NCI-H748 (cell line): Measurements from ENCODE around the gene CLINT1.

Source experiments
- DNase-seq: peaks from one replicate; lab custom pipeline; 2025; ENCODE audit not compliant: unreplicated experiment; lab: John Stamatoyannopoulos, UW

CLINT1 gene

DNA sequence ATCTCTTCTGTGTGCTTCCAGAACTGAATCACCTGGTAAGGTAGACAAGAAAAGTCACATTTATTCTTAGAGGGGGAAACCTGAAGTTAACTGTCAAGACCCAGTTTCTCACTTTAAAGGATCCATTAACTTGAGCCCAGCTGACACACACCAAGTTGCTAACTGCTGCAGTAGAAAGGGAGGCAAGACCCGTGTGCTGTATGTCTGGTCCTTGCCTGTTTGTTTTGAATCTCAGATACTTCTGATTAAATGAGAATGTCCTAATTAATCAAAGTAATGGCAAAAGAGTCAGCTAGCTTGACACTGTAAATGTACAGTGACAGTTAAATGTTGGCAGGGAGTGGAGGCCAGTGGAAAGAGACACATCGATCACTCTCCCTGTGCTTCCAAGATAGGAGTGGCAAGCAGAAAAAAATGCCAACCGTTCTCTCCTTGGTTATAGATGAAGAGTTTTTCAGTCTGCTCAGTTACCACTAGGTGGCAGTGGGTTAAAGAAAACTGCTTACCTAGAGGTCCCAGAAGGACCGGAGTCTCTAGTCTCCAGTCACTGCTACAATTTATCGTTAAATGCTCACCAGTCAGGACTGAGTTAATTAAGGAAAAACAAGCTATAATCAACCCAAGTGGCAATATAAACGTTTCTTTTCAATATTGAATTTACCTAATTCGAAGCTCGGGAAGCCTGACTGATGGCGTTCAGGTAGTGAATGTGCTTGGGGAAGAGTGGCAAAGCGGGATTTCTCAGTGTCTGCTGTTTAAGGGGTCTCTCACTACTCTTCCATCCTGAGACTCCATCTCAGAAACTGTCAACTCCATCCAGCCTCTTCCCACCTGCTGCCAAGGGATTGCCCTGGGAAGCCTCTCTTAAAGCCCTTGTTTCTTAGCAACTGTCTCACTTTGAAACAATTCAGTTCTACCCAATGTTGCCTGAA, 97.0 kb downstream of the CLINT1 start:
- DNase-seq = peak; percentile 72

DNA sequence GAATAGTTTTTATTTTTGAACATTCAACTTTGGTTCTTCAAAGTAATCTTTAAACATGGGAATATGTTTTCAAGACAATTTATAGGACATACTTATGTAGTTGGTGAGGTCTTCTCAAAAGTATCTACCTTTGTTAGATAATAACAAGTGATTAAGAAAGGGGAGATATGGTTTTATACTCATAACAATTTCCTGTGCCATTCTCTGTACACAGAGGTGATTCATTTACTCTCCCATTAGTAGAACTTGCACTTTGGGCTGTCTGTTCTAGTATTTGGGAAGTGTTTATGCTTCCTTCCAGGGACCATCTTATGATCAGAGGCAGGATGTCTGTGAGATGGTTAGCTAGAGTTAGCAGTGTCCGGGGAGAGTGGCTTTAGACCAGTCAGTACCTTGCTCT, 100.2 kb downstream of the CLINT1 start:
- no peak for DNase-seq

DNA sequence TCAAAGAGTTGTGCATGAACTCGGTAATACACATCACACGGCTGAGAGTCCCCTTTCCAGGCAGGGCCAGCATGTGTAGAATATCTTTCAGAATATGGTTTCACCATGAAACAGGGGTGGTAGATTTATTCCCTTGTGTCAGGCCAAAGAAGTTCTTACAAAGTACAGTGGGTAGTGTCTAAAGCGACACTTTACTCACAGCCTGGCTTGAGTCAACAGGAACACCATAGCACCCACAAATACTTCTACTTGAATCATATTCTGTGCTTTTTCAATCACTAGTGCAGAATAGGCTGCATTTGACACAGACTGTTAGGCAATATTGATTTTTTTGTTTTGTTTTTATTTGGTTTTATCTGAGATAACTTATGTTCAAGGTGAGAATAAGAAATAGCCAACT, 102.8 kb downstream of the CLINT1 start:
- DNase-seq = no peak

DNA sequence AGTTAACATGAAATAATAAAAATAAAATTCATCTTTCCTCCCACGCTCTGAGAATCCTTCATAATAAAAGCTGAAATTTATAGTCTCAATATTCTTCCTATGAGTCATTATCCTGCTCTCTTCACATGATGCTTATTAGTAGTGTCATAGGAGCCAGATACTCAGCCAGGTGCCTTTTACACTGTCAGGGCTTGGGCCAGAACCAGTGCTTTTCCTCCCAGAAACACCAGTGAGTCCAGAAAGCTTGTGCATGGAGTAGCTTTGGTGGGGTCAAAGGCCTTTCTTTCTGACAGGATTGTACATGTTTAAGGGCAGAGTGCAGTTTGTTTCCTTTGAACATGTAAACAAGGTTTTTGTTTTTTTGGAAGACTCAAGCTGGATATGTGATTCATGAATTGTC, 108.6 kb downstream of the CLINT1 start:
- DNase-seq = no peak

DNA sequence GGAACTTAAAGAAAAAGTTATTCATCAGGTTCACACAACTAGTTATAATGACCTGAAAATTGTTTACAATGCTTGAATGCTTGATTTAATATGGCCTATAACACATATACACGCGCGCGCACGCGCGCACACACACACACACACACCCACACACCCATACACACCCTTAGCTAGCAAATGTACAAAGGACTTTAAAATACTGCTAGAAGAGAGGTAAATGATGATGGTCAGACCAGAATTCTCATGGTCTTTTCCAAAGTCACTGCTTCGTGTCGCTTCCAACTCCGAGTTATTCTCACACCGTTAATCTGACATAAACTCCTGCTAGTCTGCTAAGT, 109.5 kb downstream of the CLINT1 start:
- no peak for DNase-seq

DNA sequence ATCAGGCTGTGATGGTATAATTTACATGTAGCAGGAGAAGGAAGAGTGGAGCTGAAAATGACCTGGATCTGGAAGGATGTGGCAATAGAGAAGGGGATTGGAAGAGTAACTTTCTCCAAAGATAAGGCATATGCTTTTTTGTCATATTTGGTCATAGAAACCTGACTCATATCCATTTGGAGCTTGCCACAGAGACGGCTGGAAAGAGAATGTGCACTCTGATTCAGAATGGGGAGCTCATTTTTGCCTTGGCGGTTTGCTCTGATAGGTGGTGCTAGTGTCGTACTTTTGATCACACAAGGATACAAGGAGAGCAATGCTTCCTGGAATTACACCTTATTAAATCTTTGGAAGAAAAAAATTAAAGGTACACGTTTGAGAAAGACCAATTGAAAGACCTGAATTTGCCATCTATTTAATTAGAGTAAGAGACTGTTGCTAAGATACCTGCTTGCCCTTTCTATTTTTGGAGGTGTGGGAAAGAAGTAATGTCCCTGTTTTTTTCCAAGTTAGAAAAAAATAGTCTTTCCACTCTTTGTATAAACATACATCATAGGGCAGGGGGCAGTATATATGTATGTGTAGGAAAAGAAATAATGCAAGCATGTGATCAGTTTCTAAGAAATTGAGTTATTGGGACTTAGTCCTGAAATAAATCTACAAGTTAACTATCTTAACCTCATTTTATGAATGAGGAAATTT, 110.0 kb downstream of the CLINT1 start:
- no peak for DNase-seq

DNA sequence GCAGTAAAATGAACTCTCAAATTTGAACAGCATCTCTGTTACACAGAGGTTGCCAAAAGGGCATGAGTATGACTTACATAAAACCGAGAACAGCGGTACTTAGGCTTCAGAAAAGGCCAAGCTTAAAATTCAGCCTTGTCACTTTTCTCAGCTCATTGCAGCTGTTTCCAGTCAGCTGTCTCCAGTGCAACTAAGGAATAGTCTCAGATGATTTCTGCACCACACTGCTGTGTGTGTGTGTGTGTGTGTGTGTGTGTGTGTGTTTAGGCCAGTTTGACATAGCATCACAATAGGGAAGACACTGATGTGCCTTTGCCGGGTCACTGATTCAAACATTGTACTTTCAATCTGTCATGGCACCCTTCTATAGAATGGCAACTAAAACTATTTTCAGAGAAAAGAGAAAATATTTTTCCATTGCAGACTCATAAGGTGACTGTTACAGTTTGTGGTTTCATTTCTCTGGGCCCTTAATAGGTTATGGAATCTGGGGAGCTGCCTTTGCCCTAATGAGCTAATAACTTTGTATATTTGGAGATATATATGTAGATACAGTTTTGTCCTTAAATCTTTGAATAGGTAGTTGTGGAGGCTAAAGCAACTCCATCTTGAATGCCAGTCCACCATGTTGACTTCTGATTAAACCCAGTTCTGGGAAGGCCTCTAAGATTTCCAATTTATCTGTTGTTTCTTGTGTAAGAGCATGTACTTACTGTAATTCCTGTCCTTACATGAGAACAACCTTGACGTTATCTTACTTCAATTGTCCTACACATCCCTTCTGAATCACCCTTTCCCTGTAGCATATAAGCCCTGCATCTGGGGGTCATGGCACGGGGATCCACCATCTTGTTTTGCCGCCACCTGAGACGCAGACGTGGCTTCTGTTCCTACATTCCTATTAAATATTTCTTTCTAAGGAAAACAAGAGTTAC, 110.9 kb downstream of the CLINT1 start:
- no peak for DNase-seq

DNA sequence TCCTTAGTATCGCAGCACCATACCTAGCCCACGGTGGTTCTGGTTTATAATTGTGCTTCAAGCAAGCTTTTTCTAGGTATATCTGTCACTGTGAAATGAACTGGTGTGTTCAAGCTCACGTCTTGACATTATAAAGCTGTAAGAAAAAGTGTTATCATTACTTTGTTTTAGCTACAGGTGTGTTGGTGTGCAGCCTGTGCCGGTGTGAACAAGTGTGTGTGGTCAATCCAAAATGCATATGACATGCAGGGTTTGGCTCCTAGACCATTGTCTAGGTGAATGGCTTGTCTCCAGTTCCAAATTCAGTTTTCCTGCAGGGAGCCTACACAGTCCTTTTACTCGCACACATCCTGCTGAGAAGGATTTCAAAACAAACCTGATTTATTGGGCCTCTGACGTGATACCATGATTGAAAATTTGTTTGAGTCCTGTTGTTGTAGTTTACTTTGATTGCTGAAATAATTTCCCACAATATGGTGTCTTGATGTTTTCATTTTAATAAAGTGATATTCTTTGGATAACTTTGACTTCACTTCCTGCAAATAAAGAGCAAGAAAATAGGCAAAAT, 111.7 kb downstream of the CLINT1 start:
- DNase-seq = peak; percentile 18

DNA sequence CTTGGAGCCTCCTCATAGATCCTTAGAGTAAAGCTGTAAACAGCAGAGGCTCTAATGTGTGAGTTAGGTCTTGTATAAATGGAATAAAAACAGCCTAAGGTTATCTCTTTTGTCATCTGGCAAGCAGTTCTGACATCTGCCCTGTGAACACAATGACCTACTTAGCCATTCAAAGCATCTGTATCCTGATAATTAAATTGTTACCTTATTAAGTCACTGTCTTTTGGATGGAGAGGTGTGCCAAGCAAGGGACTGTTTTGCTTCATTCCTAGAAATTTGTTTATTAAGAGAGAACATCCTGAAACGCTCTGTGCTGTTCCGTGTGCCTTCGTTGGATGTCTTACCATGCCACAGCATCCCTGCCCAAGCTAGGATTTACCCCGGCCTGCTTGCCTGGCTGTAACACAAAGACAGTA, 113.9 kb downstream of the CLINT1 start:
- no peak for DNase-seq

DNA sequence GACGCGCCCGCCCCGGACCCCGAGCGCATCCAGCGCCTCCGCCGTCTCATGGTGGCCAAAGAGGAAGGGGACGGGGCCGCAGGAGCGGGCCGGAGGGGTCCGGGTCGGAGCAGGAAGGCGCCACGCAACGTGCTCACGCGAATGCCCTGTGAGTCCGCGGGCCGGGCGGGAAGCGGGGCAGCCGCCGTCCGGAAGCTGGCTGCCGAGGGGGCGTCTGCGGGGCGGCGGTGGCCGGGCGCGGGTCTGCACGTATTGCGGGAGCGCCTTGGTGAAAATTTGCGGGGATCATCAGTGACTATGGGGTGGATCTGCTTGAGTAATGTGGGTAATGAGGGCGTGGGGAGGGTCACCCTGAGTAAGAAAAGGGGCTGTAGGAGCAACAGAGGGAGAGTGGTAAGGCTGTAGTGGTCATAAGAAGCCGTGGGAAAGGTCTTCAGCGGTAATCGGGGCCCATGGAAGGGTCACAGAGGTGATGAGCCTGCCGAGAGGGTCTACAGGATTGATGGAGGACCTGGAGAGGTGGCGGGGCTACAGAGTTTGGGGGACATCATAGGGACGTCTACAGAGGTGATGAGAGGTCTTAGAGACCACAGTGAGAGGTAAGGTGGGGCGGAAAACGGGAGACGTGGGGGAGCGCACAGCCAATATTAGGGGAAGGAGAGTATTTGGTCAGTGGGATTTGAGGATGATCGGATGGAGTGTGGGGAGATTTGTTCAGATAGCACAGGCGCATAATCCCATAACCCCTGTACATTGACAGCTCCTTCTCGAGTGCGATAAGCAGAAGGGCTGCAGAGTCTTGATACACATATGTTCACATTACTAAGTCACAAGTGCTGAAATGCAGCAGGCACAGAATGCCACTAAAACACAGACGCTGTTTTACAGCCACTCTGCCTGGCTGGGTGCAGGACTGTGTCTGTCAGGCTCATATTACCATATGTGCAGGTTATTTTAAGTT, 114.6 kb downstream of the CLINT1 start:
- peak; percentile 53 for DNase-seq

DNA sequence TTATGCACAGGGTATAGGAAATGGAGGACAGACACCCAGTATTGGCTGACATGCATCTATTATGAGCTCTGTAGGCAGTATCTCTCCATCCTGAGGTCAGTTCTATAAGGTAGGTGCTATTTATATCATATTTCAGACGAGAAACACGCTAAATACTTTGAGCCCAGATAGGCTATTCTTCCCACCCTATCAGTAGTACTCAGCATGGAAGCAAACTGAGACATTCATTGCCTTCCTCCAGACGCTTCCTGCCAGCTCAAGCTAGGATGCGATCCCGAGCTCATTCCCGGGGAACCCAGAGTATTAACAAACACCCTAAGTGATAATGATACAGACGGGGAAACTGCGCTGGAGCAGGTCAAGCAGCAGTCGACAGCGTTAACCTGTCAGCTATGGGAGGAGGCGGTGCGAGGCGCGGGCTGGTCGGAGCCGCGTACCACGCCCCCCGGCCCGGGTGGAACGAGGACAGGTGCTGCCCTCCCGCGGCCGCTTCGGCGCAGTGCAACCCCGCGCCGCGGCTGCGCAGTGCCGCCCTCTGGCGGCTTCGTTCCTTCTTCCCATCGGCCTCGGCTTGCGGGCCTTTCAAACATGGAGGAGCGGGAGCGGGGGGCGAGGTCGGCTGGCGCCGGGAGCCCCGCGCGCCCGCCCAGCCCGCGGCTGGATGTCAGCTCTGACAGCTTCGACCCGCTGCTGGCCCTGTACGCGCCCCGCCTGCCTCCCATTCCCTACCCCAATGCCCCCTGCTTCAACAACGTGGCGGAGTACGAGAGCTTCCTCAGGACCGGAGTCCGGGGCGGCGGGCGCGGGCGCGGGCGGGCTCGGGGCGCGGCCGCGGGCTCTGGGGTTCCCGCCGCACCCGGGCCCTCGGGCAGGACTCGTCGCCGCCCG, 115.5 kb downstream of the CLINT1 start, which contains the start of gene LSM11:
Gene LSM11 (plus strand): TSS at position 550 of the 888 bp plus-strand sequence. CDS start 39 bp downstream, at position 589.
- DNase-seq = peak; percentile 88

DNA sequence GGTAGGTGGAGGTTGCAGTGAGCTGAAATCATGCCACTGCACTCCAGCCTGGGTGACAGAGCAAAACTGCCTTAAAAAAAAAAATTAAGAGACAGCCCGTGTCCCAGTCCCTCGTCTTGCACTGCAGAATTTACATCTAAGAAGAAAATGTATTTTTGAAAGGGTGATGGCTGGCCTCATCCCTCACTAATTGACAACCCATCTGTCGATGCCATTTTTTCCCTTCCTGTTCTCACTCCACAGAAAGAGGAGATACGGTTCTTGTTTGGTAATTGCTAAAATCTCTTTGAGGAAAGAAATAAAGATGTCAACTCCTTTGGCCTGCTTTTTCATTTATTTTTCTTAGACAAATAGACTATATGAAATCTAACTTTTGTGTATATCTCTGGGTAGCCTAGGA, 117.8 kb downstream of the CLINT1 start:
- DNase-seq = no peak

DNA sequence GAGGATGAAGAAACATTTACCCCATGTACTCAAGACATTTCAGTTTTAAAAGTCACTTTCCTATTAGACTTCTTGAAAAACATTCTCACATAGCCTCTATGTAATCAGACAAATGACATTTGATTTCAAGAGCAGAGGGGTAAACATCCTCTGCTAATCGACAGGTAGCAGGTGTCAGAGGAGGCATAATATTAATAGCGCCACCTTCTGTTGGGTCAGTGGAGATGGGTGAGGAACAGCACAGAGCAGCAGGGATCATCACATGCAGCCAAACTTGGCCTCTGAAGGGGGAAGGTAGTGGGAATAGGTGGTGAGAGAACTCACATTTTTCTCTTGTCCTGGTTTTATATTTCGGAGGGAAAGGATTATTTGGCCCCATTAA, 118.7 kb downstream of the CLINT1 start:
- peak; percentile 74 for DNase-seq

DNA sequence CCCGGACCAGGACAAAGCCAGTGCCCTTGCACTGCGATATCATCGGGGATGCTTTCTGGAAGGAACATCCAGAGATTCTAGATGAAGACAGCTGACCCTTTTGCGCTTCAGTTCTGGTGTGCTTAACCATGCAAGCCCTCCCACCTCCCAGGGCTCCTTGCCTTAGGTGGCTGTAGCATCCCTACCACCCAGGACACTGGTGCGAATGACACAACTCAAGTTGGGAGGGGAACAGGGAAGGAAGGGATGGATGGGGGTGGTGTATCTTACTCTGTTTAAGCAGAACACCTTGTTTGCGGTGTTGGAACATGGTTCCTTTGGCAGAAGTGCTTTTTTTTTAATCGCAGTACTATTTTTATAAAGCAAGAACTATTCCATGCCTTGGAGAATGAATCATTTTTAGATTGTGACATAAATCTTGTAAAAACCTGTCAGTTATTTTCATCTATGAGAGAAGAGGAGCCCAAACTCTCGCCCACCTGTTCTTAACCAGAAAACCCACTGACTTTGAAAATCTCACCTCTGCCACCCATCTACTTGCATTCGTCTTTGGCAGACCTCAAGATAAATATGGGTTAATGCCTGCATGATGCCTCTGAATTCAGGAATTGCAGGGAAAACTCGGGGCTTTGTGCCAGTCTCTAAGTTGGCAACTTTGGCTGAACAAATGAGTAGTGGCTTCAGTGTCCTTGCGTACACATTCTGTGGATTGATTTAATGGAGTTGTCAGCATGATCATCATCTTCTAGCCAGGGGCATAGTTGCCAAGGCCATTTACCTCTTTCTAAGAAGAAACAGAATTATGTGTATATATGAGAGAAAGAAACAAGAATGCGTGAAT, 119.3 kb downstream of the CLINT1 start:
- no peak for DNase-seq

DNA sequence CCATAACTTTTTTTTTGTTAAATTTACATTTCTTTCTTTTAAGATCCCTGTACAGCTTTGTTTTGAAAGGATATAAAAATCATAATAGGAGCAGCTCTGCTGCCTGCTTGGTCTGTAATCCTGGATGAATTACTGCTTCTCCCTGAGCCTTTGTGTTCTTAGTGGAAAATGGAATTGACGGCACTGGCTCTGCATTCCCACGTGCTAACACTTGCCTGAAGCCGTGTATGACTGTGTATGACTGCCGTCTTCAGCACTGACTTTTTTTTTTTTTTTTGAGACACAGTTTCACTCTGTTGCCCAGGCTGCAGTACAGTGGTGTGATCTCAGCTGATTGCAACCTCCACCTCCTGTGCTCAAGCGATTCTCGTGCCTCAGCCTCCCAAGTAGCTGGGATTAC, 123.0 kb downstream of the CLINT1 start:
- no peak for DNase-seq
